Retinal pigment epithelial cell (primary cell): Measurements from ENCODE around the gene FXN.

Experiments
- DNase-seq: peaks from one replicate; pipeline ENCODE4 v3.0.0-alpha.2; 2010; ENCODE audit warnings: low read depth
- H3K4me3 ChIP-seq: 2 replicates; pipeline ENCODE4 v1.5.1; 2011; ENCODE audit warnings: mild to moderate bottlenecking, low read length, control low read depth, moderate library complexity
- CTCF ChIP-seq: conservative IDR thresholded peaks from 2 replicates; pipeline ENCODE4 v1.5.1; 2011; ENCODE audit warnings: low read depth, low read length, control low read depth, inconsistent platforms

FXN gene

GRCh38 chr9:68998812-68999211, 36.7 kb upstream of the FXN start:
- no peak for DNase-seq
- H3K4me3 ChIP-seq: no peak overlapping the region
- no peak for TF ChIP-seq CTCF

GRCh38 chr9:68999393-69000105, 36.0 kb upstream of the FXN start:
- DNase-seq: peak; percentile 73
- TF ChIP-seq CTCF: peak; percentile 95

GRCh38 chr9:69001921-69002320, 33.6 kb upstream of the FXN start:
- no peak for DNase-seq
- H3K4me3 ChIP-seq: no peak overlapping the region
- TF ChIP-seq CTCF: no peak

More at GRCh38 chr9:68999393-69000105, 36.0 kb upstream of the FXN start:
- no peak overlapping the region for H3K4me3 ChIP-seq

GRCh38 chr9:69003051-69003450, 32.5 kb upstream of the FXN start:
- TF ChIP-seq CTCF: no peak
- no peak for DNase-seq
- H3K4me3 ChIP-seq: no peak overlapping the region

GRCh38 chr9:69004836-69005235, 30.7 kb upstream of the FXN start:
- no peak overlapping the region for H3K4me3 ChIP-seq
- no peak for DNase-seq
- TF ChIP-seq CTCF: no peak

GRCh38 chr9:69009708-69010107, 25.8 kb upstream of the FXN start:
- TF ChIP-seq CTCF: no peak
- no peak for DNase-seq

GRCh38 chr9:69012696-69013381, 22.7 kb upstream of the FXN start:
- no peak overlapping the region for H3K4me3 ChIP-seq
- no peak for TF ChIP-seq CTCF
- no peak for DNase-seq

More at GRCh38 chr9:69009708-69010107, 25.8 kb upstream of the FXN start:
- H3K4me3 ChIP-seq: no peak overlapping the region
